Ishikawa (cell line): ENCODE results near the gene STRA6.

Experiments
- CEBPB ChIP-seq: IDR thresholded peaks from 2 replicates; pipeline ENCODE4 v1.6.1; 2012
- CREB1 ChIP-seq: IDR thresholded peaks from 2 replicates; pipeline ENCODE4 v1.6.1; 2012; ENCODE audit warnings: low read depth
- EGR1 ChIP-seq: IDR thresholded peaks from 2 replicates; pipeline ENCODE4 v1.6.1; 2012
- EP300 ChIP-seq: IDR thresholded peaks from 2 replicates; pipeline ENCODE4 v1.6.1; 2012; ENCODE audit warnings: borderline replicate concordance
- FOXM1 ChIP-seq: IDR thresholded peaks from 2 replicates; pipeline ENCODE4 v1.6.1; 2012; ENCODE audit warnings: low read depth, borderline replicate concordance
- NFIC ChIP-seq: IDR thresholded peaks from 2 replicates; pipeline ENCODE4 v1.6.1; 2012
- RAD21 ChIP-seq: IDR thresholded peaks from 2 replicates; pipeline ENCODE4 v1.6.1; 2012; ENCODE audit warnings: low read depth
- TAF1 ChIP-seq: IDR thresholded peaks from 2 replicates; pipeline ENCODE4 v1.6.1; 2012; ENCODE audit warnings: low read depth, mild to moderate bottlenecking
- TCF12 ChIP-seq: IDR thresholded peaks from 2 replicates; pipeline ENCODE4 v1.6.1; 2012; ENCODE audit warnings: low read depth
- TEAD4 ChIP-seq: IDR thresholded peaks from 2 replicates; pipeline ENCODE4 v1.6.1; 2012
- YY1 ChIP-seq: IDR thresholded peaks from 2 replicates; pipeline ENCODE4 v1.6.1; 2012; ENCODE audit warnings: low read depth
- ZBTB7A ChIP-seq: IDR thresholded peaks from 2 replicates; pipeline ENCODE4 v1.6.1; 2012; ENCODE audit warnings: low read depth
- TF ChIP-seq, protein P1 (sequence below): IDR thresholded peaks from 2 replicates; pipeline ENCODE4 v1.6.1; 2012
- TF ChIP-seq, protein P2 (sequence below): IDR thresholded peaks from 2 replicates; pipeline ENCODE4 v1.6.1; 2012
- TF ChIP-seq, protein P3 (sequence below): IDR thresholded peaks from 2 replicates; pipeline ENCODE4 v1.6.1; 2012; ENCODE audit warnings: low read depth, mild to moderate bottlenecking

The STRA6 gene

DNA sequence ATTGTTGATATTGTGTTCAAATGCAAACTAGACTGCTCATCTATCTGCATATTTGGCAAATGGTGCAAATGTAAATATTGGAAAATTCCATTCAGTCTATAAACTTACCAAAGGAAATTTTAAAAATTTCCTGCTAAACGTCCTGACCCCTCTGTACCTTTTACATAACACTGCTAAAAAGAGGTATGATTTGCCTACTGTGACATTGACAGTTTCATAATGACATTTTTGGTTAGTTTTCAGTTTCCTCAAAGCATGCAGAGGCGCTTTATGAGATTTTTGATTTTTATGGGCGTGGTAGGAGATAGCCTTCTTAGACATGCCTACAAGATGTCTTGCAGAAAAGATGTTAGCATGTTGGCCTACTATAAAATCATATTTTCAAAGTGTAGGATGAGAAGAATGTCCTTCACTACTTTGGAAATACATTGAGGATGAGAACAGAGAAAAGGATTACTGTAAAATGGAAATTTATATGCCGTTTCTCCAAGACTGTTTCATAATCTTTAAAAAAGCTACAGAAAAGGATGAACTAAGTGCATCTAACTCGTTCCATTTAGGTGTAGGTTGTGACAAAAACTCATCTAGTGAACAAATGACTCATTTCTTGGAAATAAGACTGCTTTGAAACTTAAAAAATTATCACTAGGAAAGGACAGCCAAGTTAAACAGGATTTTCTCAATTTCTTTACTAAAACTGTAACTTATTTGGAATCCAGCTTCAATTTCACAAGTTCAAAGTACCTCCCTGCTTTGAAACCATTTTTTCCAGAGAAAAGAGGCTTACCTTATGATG is 43.5 kb downstream of the STRA6 start:
- TF ChIP-seq, protein P1, sequence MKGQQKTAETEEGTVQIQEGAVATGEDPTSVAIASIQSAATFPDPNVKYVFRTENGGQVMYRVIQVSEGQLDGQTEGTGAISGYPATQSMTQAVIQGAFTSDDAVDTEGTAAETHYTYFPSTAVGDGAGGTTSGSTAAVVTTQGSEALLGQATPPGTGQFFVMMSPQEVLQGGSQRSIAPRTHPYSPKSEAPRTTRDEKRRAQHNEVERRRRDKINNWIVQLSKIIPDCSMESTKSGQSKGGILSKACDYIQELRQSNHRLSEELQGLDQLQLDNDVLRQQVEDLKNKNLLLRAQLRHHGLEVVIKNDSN, result no peak
- TF ChIP-seq, protein P2, sequence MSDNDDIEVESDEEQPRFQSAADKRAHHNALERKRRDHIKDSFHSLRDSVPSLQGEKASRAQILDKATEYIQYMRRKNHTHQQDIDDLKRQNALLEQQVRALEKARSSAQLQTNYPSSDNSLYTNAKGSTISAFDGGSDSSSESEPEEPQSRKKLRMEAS, result no peak
- no peak for TF ChIP-seq TEAD4
- TF ChIP-seq FOXM1, result no peak
- no peak for TF ChIP-seq EP300
- no peak for TF ChIP-seq TCF12
- TF ChIP-seq, protein P3, sequence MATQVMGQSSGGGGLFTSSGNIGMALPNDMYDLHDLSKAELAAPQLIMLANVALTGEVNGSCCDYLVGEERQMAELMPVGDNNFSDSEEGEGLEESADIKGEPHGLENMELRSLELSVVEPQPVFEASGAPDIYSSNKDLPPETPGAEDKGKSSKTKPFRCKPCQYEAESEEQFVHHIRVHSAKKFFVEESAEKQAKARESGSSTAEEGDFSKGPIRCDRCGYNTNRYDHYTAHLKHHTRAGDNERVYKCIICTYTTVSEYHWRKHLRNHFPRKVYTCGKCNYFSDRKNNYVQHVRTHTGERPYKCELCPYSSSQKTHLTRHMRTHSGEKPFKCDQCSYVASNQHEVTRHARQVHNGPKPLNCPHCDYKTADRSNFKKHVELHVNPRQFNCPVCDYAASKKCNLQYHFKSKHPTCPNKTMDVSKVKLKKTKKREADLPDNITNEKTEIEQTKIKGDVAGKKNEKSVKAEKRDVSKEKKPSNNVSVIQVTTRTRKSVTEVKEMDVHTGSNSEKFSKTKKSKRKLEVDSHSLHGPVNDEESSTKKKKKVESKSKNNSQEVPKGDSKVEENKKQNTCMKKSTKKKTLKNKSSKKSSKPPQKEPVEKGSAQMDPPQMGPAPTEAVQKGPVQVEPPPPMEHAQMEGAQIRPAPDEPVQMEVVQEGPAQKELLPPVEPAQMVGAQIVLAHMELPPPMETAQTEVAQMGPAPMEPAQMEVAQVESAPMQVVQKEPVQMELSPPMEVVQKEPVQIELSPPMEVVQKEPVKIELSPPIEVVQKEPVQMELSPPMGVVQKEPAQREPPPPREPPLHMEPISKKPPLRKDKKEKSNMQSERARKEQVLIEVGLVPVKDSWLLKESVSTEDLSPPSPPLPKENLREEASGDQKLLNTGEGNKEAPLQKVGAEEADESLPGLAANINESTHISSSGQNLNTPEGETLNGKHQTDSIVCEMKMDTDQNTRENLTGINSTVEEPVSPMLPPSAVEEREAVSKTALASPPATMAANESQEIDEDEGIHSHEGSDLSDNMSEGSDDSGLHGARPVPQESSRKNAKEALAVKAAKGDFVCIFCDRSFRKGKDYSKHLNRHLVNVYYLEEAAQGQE, result no peak
- TF ChIP-seq EGR1, result no peak
- no peak for TF ChIP-seq CREB1
- no peak for TF ChIP-seq TAF1
- TF ChIP-seq CEBPB, result no peak
- TF ChIP-seq ZBTB7A, result no peak
- no peak for TF ChIP-seq NFIC
- TF ChIP-seq RAD21, result no peak
- no peak for TF ChIP-seq YY1

DNA sequence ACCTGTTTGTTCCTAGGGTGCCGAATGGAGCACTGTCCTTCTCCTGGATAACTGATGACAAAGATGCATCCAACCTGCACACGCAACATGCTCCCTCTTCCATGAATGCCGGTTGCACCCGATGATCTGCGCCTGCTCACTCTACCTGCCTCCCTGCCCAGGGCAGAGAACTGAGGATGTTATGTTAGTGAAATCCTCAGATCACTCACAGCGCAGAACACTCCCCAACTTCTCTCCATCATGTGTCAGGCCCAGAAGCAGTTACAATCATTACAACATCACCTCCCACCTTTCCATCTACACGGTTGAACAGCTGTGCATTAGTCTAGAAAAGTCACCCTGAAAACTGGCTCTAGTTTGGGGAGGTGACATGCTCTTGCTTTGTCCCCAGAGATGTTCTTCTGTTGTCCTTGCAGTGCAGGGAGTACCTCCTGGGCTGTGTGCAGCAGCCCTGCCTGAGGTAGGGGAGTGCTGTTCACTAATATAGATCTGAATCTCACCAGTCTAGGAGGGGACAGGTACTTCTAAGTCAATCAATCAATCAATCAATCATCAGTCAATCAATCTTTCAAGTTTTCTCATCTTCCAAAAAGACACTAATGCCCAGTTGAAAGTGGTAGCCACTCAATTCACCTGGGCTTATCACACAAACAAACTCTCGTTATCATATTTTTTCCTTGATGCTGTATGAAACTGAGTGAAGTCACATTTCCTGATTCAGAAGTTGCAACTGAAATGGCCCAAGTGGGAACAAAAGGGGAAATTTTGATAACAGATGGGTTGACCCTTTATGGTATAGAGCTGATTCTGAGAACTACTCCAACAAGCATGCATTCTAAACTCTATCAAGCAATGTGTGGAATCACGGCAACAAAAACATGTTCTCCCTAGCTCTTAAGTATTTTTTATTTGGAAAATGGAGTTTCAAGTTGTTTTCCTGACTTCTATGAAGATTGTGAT is 44.4 kb downstream of the STRA6 start:
- no peak for TF ChIP-seq TEAD4
- no peak for TF ChIP-seq FOXM1
- TF ChIP-seq, protein P1, result no peak
- no peak for TF ChIP-seq YY1
- TF ChIP-seq TAF1, result no peak
- TF ChIP-seq CREB1, result no peak
- TF ChIP-seq CEBPB, result no peak
- TF ChIP-seq EP300, result no peak
- TF ChIP-seq NFIC, result no peak
- TF ChIP-seq TCF12, result no peak
- no peak for TF ChIP-seq RAD21
- TF ChIP-seq, protein P3, result no peak
- TF ChIP-seq ZBTB7A, result no peak
- TF ChIP-seq, protein P2, result no peak
- no peak for TF ChIP-seq EGR1

DNA sequence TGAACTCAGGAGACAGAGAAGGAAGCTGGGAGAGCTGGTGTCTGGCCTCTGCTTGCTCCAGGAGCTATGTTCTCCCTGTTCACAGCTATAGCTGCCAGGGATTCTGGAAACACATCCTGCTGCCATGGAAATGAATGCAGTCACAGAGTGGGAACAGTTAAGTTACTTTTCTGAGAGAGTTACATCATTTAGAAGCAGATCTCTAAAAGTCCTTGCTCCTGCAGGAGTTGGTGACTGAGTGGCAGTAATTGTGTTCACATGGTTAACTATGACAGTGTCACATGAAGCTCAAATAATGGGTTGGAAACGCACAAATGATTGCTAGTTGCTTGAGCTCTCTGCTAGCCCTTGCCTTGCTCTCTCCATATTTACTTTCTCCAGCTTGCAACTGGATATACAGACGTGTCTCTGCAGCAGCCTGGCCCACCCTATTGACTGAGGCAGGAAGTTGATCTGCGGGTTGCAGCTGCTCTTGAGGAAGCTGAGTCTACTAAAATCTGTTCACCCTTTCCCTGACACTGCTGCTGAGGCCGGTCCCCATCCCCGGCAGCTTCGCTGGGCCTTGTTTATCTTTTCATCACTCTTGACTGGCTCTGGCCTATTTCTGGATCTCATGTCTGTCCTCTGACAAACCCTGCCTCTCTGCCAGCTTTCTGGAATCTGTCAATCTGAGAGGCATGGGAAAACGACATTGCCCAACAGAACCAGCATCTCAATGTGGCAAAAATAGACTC is 45.7 kb downstream of the STRA6 start:
- TF ChIP-seq YY1 (no peak), TAF1 (no peak), FOXM1 (no peak), TCF12 (no peak), TEAD4 (no peak), EP300 (no peak), CREB1 (no peak), NFIC (no peak), RAD21 (no peak), CEBPB (no peak), EGR1 (no peak)
- TF ChIP-seq, protein P1, result no peak
- TF ChIP-seq, protein P3, result no peak
